Measurements from ENCODE around the gene OR52B4. TPM values are rescaled to one million over a fixed set of nuclear protein-coding genes. Genes with fewer than 3 reads are reported as not detected.
"Not testable (repeated sequence)": the region's sequence is repeated elsewhere in the genome, so short reads cannot be mapped to it uniquely, and the experiment has no call there.

The OR52B4 gene
- total and polyA plus RNA-seq, 2 experiments from 2014 or later = 0.31 TPM; not detected in 1

- no peak overlapping the region for H3K27ac Mint-ChIP-seq
- no peaks in the 10 kb centered on the region for H3K27me3 Mint-ChIP-seq (ENCODE audit: insufficient read depth, low read depth, poor library complexity)
- Histone ChIP-seq H2AFZ (no peak overlapping the region), H3K9me2 (ENCODE audit: insufficient read depth) (no peaks in the 10 kb centered on the region; the same call in 1 of the 2 replicates), H3K79me2 (replicated peaks; ENCODE audit: insufficient read depth) (no peaks in the 10 kb centered on the region), H3K36me3 (ENCODE audit: insufficient read depth) (no peaks in the 10 kb centered on the region), H3F3A (replicated peaks; ENCODE audit: low read depth) (no peaks in the 10 kb centered on the region), H3K27ac (ENCODE audit: low read depth) (no peak overlapping the region), H3K4me2 (no peak overlapping the region), H3K4me1 (ENCODE audit: insufficient read depth) (no peaks in the 10 kb centered on the region), H3K27me3 (ENCODE audit: insufficient read depth) (no peaks in the 10 kb centered on the region), H4K20me1 (replicated peaks; ENCODE audit: insufficient read depth) (no peaks in the 10 kb centered on the region), H3K4me3 (no peak overlapping the region)
- no peak for ATAC-seq
- DNase-seq (ENCODE audit: low spot score) = no peak
- no peaks in the 10 kb centered on the region for H3K4me1 Mint-ChIP-seq
- H3K36me3 Mint-ChIP-seq (ENCODE audit: low read depth) = no peaks in the 10 kb centered on the region
- TF ChIP-seq JUNB (IDR thresholded peaks at IDR 0.05; ENCODE audit: unreplicated experiment) = no peak
- no peak for TF ChIP-seq CREB1 (CRISPR knock-in tag; IDR thresholded peaks at IDR 0.05; ENCODE audit: low read depth)
- TF ChIP-seq CTCF (conservative IDR thresholded peaks at IDR 0.05; ENCODE audit: low read depth in 2 of 2) = no peak
- no peak for TF ChIP-seq EZH2phosphoT487 (IDR thresholded peaks at IDR 0.05; ENCODE audit: unreplicated experiment)
- no peak for TF ChIP-seq NANOG (IDR thresholded peaks at IDR 0.05; ENCODE audit: borderline replicate concordance)
- TF ChIP-seq EZH2 (IDR thresholded peaks at IDR 0.05; ENCODE audit: low read depth, unreplicated experiment) = no peak
- no peak for TF ChIP-seq ZNF462 (CRISPR knock-in tag; IDR thresholded peaks at IDR 0.05)
- TF ChIP-seq STAT1 (IDR thresholded peaks at IDR 0.05; ENCODE audit: unreplicated experiment) = no peak
- TF ChIP-seq ZNF331 (CRISPR knock-in tag; IDR thresholded peaks at IDR 0.05; ENCODE audit: low read depth) = no peak
- H3K4me3 Mint-ChIP-seq = no peak overlapping the region; the same call in 2 of the 3 replicates
- no peaks in the 10 kb centered on the region for H3K9me3 Mint-ChIP-seq
These were observed 48.1 kb upstream of the OR52B4 start for GRCh38 chr11:4416306-4416705.

GRCh38 chr11:4406206-4406605 lies 38.0 kb upstream of the OR52B4 start:
- not testable (repeated sequence) for H2AFZ ChIP-seq; H3K4me2 ChIP-seq; H3K4me3 Mint-ChIP-seq; H3K4me1 ChIP-seq (ENCODE audit: insufficient read depth); DNase-seq (ENCODE audit: low spot score); H3K79me2 ChIP-seq (replicated peaks; ENCODE audit: insufficient read depth); H4K20me1 ChIP-seq (replicated peaks; ENCODE audit: insufficient read depth); H3K36me3 Mint-ChIP-seq (ENCODE audit: low read depth); ATAC-seq; H3K36me3 ChIP-seq (ENCODE audit: insufficient read depth); H3K27me3 ChIP-seq (ENCODE audit: insufficient read depth); H3K27ac ChIP-seq (ENCODE audit: low read depth); H3K9me2 ChIP-seq (ENCODE audit: insufficient read depth); H3K4me1 Mint-ChIP-seq; H3K27ac Mint-ChIP-seq; H3K4me3 ChIP-seq; H3F3A ChIP-seq (replicated peaks; ENCODE audit: low read depth); H3K27me3 Mint-ChIP-seq (ENCODE audit: insufficient read depth, low read depth, poor library complexity)
- peaks cover 59% of the 10 kb centered on the region for H3K9me3 Mint-ChIP-seq
